ENCODE data around the gene GLS2. TPM values are rescaled to one million over a fixed set of nuclear protein-coding genes. Genes with fewer than 3 reads are reported as not detected.

Gene GLS2
- total and polyA plus RNA-seq, 8 donors: 1.3 to 11.2 (median 4.6) TPM; not detected in 2

DNA sequence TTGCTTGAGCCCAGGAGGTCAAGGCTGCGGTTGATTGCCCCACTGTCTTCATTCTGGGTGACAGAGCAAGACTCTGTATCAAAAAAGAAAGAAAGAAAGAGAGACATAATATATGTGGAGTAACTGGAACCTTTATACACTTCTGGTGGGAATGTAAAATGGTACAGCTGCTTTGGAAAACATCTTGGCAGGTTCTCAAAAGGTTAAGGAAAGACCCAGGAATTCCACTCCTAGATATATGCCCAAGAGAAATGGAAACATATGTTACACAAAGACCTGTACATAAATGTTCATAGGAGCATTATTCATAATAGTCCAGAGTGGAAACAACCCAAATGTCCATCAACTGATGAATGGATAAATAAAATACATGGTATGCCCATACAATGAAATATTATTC is 40.9 kb upstream of the GLS2 start:
- H3K36me3 ChIP-seq: no peaks in the 10 kb centered on the region
- H3K4me3 ChIP-seq: no peak overlapping the region
- H3K4me1 ChIP-seq: peaks cover 12 to 62% (median 36%) of the 10 kb centered on the region in 4 donors
- DNase-seq: no peak
- H3K9me3 ChIP-seq: no peaks in the 10 kb centered on the region
- peak overlapping the region in 1 of 5 donors; percentile 53 for H3K27ac ChIP-seq
- TF ChIP-seq POLR2AphosphoS5 (IDR thresholded peaks at IDR 0.05) (no peak), EP300 (IDR thresholded peaks at IDR 0.05) (no peak), POLR2A (IDR thresholded peaks at IDR 0.05) (no peak)
- TF ChIP-seq, protein P1, sequence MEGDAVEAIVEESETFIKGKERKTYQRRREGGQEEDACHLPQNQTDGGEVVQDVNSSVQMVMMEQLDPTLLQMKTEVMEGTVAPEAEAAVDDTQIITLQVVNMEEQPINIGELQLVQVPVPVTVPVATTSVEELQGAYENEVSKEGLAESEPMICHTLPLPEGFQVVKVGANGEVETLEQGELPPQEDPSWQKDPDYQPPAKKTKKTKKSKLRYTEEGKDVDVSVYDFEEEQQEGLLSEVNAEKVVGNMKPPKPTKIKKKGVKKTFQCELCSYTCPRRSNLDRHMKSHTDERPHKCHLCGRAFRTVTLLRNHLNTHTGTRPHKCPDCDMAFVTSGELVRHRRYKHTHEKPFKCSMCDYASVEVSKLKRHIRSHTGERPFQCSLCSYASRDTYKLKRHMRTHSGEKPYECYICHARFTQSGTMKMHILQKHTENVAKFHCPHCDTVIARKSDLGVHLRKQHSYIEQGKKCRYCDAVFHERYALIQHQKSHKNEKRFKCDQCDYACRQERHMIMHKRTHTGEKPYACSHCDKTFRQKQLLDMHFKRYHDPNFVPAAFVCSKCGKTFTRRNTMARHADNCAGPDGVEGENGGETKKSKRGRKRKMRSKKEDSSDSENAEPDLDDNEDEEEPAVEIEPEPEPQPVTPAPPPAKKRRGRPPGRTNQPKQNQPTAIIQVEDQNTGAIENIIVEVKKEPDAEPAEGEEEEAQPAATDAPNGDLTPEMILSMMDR (IDR thresholded peaks at IDR 0.05): no peak
- no peaks in the 10 kb centered on the region for H3K27me3 ChIP-seq
- intact Hi-C loops (cut with DNase I; ENCODE audit: low total_unique reads): no loop called here
- WGBS, 5 donors: 76 to 100% (median 93%) methylated on average over 1 of the region's 1 CpG

DNA sequence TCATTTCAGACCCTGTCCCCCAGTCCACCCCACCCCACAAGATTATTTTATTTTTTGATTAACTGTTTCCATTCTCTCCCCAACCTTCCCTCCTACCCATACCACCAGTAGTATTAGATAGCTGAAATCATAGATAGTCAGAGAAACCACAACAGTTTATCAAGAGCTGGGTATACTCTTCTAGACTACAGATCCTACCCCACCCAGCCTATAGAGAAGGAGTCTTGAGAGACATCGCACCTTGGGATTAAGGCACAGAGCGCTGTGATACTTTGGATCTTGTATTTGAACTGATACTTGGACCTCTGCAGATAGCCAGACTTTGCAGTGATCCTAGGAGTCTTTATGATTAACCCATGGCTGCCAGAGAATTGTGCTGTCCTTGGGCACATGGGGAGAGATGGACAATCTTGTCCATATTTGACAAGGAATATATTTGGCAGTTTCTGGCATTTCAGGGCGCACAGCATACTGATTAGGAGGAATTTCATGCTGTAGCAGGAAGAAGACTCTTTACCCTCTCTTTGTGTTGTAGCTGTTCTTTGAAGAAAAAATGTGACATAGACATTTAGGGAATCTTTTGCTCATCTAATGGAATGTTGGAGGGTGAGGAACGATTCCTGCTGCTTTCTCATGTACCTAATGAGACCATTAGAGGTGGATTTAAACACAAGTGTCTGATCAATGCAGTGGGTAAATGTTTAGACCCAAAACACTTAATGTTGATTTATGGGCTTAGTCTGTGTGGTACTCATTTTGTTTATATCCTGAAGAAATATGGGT is 34.6 kb upstream of the GLS2 start:
- H3K27me3 ChIP-seq: no peaks in the 10 kb centered on the region
- no peaks in the 10 kb centered on the region for H3K9me3 ChIP-seq
- no peaks in the 10 kb centered on the region for H3K36me3 ChIP-seq
- H3K4me1 ChIP-seq: peaks cover 6 to 71% (median 42%) of the 10 kb centered on the region in 4 donors
- TF ChIP-seq POLR2AphosphoS5 (IDR thresholded peaks at IDR 0.05) (no peak), EP300 (IDR thresholded peaks at IDR 0.05) (no peak), POLR2A (IDR thresholded peaks at IDR 0.05) (no peak)
- TF ChIP-seq, protein P1 (IDR thresholded peaks at IDR 0.05): no peak
- H3K27ac ChIP-seq: peak overlapping the region; percentile 73 to 92 (median 86)
- intact Hi-C loops (cut with DNase I; ENCODE audit: low total_unique reads): no loop called here
- 10 to 24% (median 16%) methylated on average over 4 of the region's 4 CpGs for WGBS, 5 donors
- DNase-seq: peak in 1 of 2 donors; percentile 25
- peak overlapping the region; percentile 47 to 63 (median 54) for H3K4me3 ChIP-seq

DNA sequence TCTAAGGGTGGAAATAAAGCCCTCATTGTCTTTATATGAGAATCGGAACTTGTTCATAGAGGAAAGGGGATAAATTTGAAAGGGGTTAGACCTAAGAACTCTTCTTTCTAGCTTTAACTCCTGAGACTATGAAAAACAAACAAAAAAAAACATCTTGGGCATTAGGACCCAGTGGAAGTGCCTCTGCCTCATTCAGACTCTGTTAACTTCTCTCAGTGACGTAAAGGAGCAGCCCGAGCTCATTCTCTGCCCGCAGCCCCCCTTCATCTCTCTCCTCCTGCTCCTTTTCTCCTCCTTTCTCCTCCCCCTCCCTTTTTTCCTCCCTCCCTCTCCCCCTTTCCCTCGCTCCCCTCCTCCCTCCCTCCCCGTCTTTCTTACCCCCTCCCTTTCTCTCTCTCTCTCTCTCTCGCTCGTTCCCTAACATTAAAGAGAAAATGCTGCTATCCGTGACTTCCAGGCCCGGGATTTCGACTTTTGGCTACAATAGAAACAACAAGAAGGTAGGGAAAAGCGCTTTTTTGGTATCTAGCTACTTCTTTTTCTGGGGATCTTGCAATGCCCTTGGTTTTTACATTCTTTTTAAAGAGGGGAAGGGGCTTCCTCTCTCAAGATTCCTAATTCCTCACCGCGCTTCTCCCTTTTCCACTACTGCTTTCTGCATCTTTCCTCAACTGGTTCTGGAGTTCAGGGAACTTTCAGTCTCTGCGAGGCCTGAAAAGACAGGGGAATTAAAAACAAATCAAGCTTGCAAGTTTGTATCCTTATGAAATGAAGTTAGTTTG is 33.8 kb upstream of the GLS2 start, which contains the start of gene RBMS2:
Gene RBMS2 (plus strand): TSS at position 231 of the 782 bp plus-strand sequence. CDS start 204 bp downstream, at position 435.
- 0 to 1% (median 1%) methylated on average over 15 of the region's 15 CpGs for WGBS, 5 donors
- H3K4me1 ChIP-seq: peaks cover 0 to 63% (median 35%) of the 10 kb centered on the region in 4 donors
- DNase-seq: peak; percentile 71 to 96
- H3K27ac ChIP-seq: peak within 1 kb of the TSS; percentile 73 to 92 (median 86)
- no peak for TF ChIP-seq EP300 (IDR thresholded peaks at IDR 0.05)
- peak in 2 of 3 donors; percentile 40 to 58 for TF ChIP-seq POLR2AphosphoS5 (IDR thresholded peaks at IDR 0.05)
- peak within 1 kb of the TSS; percentile 47 to 63 (median 54) for H3K4me3 ChIP-seq
- intact Hi-C loops (cut with DNase I; ENCODE audit: low total_unique reads): no loop called here
- no peaks in the 10 kb centered on the region for H3K36me3 ChIP-seq
- H3K27me3 ChIP-seq: no peaks in the 10 kb centered on the region
- H3K9me3 ChIP-seq: no peaks in the 10 kb centered on the region

DNA sequence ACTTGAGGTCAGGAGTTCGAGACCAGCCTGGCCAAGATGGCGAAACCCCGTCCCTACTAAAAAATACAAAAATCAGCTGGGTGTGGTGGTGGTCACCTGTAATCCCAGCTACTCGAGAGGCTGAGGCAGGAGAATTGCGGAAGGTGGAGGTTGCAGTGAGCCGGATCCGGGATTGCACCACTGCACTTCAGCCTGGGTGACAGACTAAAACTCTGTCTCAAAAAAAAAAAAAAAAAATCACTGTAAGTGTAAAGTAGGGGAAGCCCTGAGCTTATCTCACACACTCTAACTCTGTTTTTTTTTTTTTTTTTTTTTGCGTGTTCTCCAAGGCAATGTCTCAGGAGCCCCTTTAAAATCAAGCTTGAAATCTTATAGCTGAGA is 33.2 kb upstream of the GLS2 start:
- no peaks in the 10 kb centered on the region for H3K36me3 ChIP-seq
- intact Hi-C loops (cut with DNase I; ENCODE audit: low total_unique reads): no loop called here
- peaks cover 0 to 59% (median 32%) of the 10 kb centered on the region in 4 donors for H3K4me1 ChIP-seq
- no peaks in the 10 kb centered on the region for H3K9me3 ChIP-seq
- H3K4me3 ChIP-seq: peak overlapping the region; percentile 47 to 63 (median 54)
- H3K27me3 ChIP-seq: no peaks in the 10 kb centered on the region
- no peak for DNase-seq
- TF ChIP-seq POLR2AphosphoS5 (IDR thresholded peaks at IDR 0.05): no peak
- no peak for TF ChIP-seq POLR2A (IDR thresholded peaks at IDR 0.05)
- TF ChIP-seq, protein P1 (IDR thresholded peaks at IDR 0.05): no peak
- peak overlapping the region; percentile 58 to 92 (median 86) for H3K27ac ChIP-seq
- 28 to 57% (median 47%) methylated on average over 8 of the region's 8 CpGs for WGBS, 5 donors
